GM23338 (cell line): ENCODE measurements around the gene KIF15.

Experiments used
- CREB1 ChIP-seq: fragments of 250-450 bp; sonication (Bioruptor Pico); IDR thresholded peaks from 2 replicates; pipeline ENCODE4 v1.5.0; 2020; ENCODE audit warnings: low read depth, mild to moderate bottlenecking, moderate library complexity
- EZH2 ChIP-seq: fragments of 200-600 bp; sonication (generic); IDR thresholded peaks from one replicate; pipeline ENCODE4 v1.8.0; 2017; ENCODE audit warnings: antibody characterized with exemption, mild to moderate bottlenecking, low read depth; ENCODE audit not compliant: unreplicated experiment
- EZH2phosphoT487 ChIP-seq: fragments of 200-600 bp; sonication (generic); IDR thresholded peaks from one replicate; pipeline ENCODE4 v1.8.1; 2018; ENCODE audit warnings: antibody characterized with exemption; ENCODE audit not compliant: unreplicated experiment
- JUNB ChIP-seq: IDR thresholded peaks from one replicate; pipeline ENCODE4 v1.6.1; 2016; ENCODE audit warnings: antibody characterized with exemption; ENCODE audit not compliant: unreplicated experiment
- NANOG ChIP-seq: IDR thresholded peaks from 2 replicates; pipeline ENCODE4 v1.6.1; 2016; ENCODE audit warnings: antibody characterized with exemption, borderline replicate concordance
- POLR2AphosphoS5 ChIP-seq: IDR thresholded peaks from 2 replicates; pipeline ENCODE4 v1.6.1; 2016; ENCODE audit warnings: antibody characterized with exemption, low read depth
- STAT1 ChIP-seq: IDR thresholded peaks from one replicate; pipeline ENCODE4 v1.6.1; 2016; ENCODE audit warnings: antibody characterized with exemption; ENCODE audit not compliant: unreplicated experiment
- ZNF114 ChIP-seq: fragments of 250-450 bp; sonication (Bioruptor Pico); IDR thresholded peaks from 2 replicates; pipeline ENCODE4 v1.5.0; 2020; ENCODE audit warnings: mild to moderate bottlenecking, moderate library complexity
- ZNF331 ChIP-seq: fragments of 250-450 bp; sonication (Bioruptor Pico); IDR thresholded peaks from 2 replicates; pipeline ENCODE4 v1.5.0; 2020; ENCODE audit warnings: low read depth, mild to moderate bottlenecking, moderate library complexity
- TF ChIP-seq, protein P1 (sequence below), 2 experiments: fragments of 200-600 bp in 1 of 2; sonication (generic) in 1 of 2; conservative IDR thresholded peaks; 2 replicates each; pipeline versions ENCODE4 v1.5.1 to v1.6.1; 2016 to 2017; ENCODE audit warnings: antibody characterized with exemption in 2 of 2, low read depth in 2 of 2, mild to moderate bottlenecking in 2 of 2, moderate library complexity in 1 of 2
- TF ChIP-seq, protein P2 (sequence below): IDR thresholded peaks from one replicate; pipeline ENCODE4 v1.6.1; 2018; ENCODE audit warnings: antibody characterized with exemption; ENCODE audit not compliant: unreplicated experiment
- TF ChIP-seq, protein P3 (sequence below): IDR thresholded peaks from 2 replicates; pipeline ENCODE4 v1.6.1; 2016; ENCODE audit warnings: antibody characterized with exemption
- TF ChIP-seq, protein P4 (sequence below): fragments of 250-450 bp; sonication (Bioruptor Pico); IDR thresholded peaks from 2 replicates; pipeline ENCODE4 v1.5.0; 2020; ENCODE audit warnings: mild to moderate bottlenecking, moderate library complexity

DNA sequence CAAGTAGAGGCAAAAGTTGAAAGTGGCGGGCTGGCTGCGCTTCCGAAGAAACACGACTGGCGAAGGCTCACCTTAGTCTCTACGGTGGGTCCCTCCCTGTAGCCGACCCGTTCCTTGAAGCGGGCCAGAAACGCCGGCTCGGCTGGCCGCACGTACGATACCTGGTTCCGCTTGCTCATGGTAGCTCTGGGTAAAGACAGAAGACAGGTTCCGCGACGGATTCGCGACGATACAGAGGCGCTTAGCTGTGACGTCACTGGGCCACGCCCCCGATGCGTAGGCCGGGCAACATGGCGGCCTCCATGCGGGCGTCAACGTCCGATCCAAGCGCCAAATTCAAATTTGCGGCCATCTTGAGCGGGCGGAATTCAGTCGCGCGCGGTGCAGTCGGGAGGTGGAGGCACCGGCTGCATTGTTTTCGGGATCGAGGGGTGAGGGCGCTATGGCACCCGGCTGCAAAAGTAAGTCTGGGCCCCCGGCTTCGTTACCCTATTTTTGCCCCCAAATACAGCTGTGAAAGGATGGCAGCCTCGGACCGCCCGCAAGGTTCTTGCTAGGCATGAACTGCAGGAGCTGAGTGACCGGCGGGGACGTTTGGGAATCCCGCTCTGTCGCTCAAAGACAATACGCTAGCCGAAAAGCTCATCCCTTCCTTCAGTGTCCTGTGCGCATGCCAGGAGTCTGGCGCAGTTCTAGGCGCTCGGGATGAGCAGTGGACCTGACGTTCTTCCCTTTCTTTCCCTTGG is at the start of gene KIF15, which contains the start of gene KIAA1143:
- TF ChIP-seq EZH2phosphoT487, result no peak
- TF ChIP-seq, protein P1, sequence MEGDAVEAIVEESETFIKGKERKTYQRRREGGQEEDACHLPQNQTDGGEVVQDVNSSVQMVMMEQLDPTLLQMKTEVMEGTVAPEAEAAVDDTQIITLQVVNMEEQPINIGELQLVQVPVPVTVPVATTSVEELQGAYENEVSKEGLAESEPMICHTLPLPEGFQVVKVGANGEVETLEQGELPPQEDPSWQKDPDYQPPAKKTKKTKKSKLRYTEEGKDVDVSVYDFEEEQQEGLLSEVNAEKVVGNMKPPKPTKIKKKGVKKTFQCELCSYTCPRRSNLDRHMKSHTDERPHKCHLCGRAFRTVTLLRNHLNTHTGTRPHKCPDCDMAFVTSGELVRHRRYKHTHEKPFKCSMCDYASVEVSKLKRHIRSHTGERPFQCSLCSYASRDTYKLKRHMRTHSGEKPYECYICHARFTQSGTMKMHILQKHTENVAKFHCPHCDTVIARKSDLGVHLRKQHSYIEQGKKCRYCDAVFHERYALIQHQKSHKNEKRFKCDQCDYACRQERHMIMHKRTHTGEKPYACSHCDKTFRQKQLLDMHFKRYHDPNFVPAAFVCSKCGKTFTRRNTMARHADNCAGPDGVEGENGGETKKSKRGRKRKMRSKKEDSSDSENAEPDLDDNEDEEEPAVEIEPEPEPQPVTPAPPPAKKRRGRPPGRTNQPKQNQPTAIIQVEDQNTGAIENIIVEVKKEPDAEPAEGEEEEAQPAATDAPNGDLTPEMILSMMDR (conservative IDR thresholded peaks at IDR 0.05; ENCODE audit: low read depth in 2 of 2), result peak; percentile 14 to 27; a peak in 2 of 4 replicates
- peak; percentile 100 for TF ChIP-seq CREB1
- no peak for TF ChIP-seq JUNB
- TF ChIP-seq, protein P2, sequence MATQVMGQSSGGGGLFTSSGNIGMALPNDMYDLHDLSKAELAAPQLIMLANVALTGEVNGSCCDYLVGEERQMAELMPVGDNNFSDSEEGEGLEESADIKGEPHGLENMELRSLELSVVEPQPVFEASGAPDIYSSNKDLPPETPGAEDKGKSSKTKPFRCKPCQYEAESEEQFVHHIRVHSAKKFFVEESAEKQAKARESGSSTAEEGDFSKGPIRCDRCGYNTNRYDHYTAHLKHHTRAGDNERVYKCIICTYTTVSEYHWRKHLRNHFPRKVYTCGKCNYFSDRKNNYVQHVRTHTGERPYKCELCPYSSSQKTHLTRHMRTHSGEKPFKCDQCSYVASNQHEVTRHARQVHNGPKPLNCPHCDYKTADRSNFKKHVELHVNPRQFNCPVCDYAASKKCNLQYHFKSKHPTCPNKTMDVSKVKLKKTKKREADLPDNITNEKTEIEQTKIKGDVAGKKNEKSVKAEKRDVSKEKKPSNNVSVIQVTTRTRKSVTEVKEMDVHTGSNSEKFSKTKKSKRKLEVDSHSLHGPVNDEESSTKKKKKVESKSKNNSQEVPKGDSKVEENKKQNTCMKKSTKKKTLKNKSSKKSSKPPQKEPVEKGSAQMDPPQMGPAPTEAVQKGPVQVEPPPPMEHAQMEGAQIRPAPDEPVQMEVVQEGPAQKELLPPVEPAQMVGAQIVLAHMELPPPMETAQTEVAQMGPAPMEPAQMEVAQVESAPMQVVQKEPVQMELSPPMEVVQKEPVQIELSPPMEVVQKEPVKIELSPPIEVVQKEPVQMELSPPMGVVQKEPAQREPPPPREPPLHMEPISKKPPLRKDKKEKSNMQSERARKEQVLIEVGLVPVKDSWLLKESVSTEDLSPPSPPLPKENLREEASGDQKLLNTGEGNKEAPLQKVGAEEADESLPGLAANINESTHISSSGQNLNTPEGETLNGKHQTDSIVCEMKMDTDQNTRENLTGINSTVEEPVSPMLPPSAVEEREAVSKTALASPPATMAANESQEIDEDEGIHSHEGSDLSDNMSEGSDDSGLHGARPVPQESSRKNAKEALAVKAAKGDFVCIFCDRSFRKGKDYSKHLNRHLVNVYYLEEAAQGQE, result peak; percentile 14
- peak; percentile 78 for TF ChIP-seq POLR2AphosphoS5
- no peak for TF ChIP-seq EZH2
- TF ChIP-seq, protein P3, sequence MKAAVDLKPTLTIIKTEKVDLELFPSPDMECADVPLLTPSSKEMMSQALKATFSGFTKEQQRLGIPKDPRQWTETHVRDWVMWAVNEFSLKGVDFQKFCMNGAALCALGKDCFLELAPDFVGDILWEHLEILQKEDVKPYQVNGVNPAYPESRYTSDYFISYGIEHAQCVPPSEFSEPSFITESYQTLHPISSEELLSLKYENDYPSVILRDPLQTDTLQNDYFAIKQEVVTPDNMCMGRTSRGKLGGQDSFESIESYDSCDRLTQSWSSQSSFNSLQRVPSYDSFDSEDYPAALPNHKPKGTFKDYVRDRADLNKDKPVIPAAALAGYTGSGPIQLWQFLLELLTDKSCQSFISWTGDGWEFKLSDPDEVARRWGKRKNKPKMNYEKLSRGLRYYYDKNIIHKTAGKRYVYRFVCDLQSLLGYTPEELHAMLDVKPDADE, result peak; percentile 89
- TF ChIP-seq NANOG, result no peak
- TF ChIP-seq, protein P4, sequence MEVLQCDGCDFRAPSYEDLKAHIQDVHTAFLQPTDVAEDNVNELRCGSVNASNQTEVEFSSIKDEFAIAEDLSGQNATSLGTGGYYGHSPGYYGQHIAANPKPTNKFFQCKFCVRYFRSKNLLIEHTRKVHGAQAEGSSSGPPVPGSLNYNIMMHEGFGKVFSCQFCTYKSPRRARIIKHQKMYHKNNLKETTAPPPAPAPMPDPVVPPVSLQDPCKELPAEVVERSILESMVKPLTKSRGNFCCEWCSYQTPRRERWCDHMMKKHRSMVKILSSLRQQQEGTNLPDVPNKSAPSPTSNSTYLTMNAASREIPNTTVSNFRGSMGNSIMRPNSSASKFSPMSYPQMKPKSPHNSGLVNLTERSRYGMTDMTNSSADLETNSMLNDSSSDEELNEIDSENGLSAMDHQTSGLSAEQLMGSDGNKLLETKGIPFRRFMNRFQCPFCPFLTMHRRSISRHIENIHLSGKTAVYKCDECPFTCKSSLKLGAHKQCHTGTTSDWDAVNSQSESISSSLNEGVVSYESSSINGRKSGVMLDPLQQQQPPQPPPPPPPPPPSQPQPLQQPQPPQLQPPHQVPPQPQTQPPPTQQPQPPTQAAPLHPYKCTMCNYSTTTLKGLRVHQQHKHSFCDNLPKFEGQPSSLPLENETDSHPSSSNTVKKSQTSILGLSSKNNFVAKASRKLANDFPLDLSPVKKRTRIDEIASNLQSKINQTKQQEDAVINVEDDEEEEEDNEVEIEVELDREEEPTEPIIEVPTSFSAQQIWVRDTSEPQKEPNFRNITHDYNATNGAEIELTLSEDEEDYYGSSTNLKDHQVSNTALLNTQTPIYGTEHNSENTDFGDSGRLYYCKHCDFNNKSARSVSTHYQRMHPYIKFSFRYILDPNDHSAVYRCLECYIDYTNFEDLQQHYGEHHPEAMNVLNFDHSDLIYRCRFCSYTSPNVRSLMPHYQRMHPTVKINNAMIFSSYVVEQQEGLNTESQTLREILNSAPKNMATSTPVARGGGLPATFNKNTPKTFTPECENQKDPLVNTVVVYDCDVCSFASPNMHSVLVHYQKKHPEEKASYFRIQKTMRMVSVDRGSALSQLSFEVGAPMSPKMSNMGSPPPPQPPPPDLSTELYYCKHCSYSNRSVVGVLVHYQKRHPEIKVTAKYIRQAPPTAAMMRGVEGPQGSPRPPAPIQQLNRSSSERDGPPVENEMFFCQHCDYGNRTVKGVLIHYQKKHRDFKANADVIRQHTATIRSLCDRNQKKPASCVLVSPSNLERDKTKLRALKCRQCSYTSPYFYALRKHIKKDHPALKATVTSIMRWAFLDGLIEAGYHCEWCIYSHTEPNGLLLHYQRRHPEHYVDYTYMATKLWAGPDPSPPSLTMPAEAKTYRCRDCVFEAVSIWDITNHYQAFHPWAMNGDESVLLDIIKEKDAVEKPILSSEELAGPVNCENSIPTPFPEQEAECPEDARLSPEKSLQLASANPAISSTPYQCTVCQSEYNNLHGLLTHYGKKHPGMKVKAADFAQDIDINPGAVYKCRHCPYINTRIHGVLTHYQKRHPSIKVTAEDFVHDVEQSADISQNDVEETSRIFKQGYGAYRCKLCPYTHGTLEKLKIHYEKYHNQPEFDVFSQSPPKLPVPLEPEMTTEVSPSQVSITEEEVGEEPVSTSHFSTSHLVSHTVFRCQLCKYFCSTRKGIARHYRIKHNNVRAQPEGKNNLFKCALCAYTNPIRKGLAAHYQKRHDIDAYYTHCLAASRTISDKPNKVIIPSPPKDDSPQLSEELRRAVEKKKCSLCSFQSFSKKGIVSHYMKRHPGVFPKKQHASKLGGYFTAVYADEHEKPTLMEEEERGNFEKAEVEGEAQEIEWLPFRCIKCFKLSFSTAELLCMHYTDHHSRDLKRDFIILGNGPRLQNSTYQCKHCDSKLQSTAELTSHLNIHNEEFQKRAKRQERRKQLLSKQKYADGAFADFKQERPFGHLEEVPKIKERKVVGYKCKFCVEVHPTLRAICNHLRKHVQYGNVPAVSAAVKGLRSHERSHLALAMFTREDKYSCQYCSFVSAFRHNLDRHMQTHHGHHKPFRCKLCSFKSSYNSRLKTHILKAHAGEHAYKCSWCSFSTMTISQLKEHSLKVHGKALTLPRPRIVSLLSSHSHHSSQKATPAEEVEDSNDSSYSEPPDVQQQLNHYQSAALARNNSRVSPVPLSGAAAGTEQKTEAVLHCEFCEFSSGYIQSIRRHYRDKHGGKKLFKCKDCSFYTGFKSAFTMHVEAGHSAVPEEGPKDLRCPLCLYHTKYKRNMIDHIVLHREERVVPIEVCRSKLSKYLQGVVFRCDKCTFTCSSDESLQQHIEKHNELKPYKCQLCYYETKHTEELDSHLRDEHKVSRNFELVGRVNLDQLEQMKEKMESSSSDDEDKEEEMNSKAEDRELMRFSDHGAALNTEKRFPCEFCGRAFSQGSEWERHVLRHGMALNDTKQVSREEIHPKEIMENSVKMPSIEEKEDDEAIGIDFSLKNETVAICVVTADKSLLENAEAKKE (CRISPR knock-in tag), result no peak
- TF ChIP-seq ZNF331, result no peak
- TF ChIP-seq ZNF114 (CRISPR knock-in tag), result no peak
- TF ChIP-seq STAT1, result no peak
